DMS153 treated with DMSO at 0.1 percent for 48 hours (cell line): ENCODE measurements around the gene LINC01488.

ENCODE experiments used
- DNase-seq: peaks from one replicate; lab custom pipeline; 2025; ENCODE audit not compliant: unreplicated experiment; lab: John Stamatoyannopoulos, UW

The LINC01488 gene

GRCh38 chr11:69463181-69463994 lies 18.1 kb upstream of the LINC01488 start:
- DNase-seq: no peak

GRCh38 chr11:69463995-69464960 lies 17.2 kb upstream of the LINC01488 start:
- DNase-seq: no peak

- no peak for DNase-seq
Measured at GRCh38 chr11:69465236-69466000, 16.0 kb upstream of the LINC01488 start.

- no peak for DNase-seq
Measured at GRCh38 chr11:69466039-69466438, 15.4 kb upstream of the LINC01488 start.

- no peak for DNase-seq
Measured at GRCh38 chr11:69467196-69467595, 14.3 kb upstream of the LINC01488 start.

GRCh38 chr11:69467646-69468045 lies 13.8 kb upstream of the LINC01488 start:
- DNase-seq: no peak

GRCh38 chr11:69468221-69468620 lies 13.2 kb upstream of the LINC01488 start:
- DNase-seq: no peak

GRCh38 chr11:69468911-69469885 lies 12.3 kb upstream of the LINC01488 start:
- DNase-seq: no peak

- DNase-seq: no peak
Measured at GRCh38 chr11:69470301-69470700, 11.2 kb upstream of the LINC01488 start.

GRCh38 chr11:69470793-69471728 lies 10.4 kb upstream of the LINC01488 start:
- DNase-seq: no peak

- no peak for DNase-seq
Measured at GRCh38 chr11:69471729-69472540, 9.5 kb upstream of the LINC01488 start.

- DNase-seq: no peak
Measured at GRCh38 chr11:69472541-69473275, 8.8 kb upstream of the LINC01488 start.

- no peak for DNase-seq
Measured at GRCh38 chr11:69473276-69473845, 8.1 kb upstream of the LINC01488 start.

- DNase-seq: no peak
Measured at GRCh38 chr11:69474736-69475135, 6.7 kb upstream of the LINC01488 start.

- no peak for DNase-seq
Measured at GRCh38 chr11:69475141-69475865, 6.2 kb upstream of the LINC01488 start.

- DNase-seq: no peak
Measured at GRCh38 chr11:69475866-69476471, 5.5 kb upstream of the LINC01488 start.
